ENCODE measurements around the gene UQCRHL.

The UQCRHL gene

GRCh38 chr1:15810073-15810472 is 2.6 kb upstream of the UQCRHL start:
- Histone ChIP-seq H3K27me3 (ENCODE audit: control insufficient read depth, insufficient read depth, low read length) (no peaks in the 10 kb centered on the region), H3K9ac (ENCODE audit: low read length) (no peak overlapping the region), H3K36me3 (ENCODE audit: control insufficient read depth, insufficient read depth, low read length) (no peaks in the 10 kb centered on the region), H3K4me1 (ENCODE audit: control insufficient read depth, insufficient read depth, low read length) (peaks cover 8% of the 10 kb centered on the region), H3K4me3 (ENCODE audit: low read depth, low read length) (no peak overlapping the region), H3K9me3 (ENCODE audit: control insufficient read depth, insufficient read depth, low read depth, low read length) (no peaks in the 10 kb centered on the region), H3K27ac (ENCODE audit: low read depth, low read length) (no peak overlapping the region)

DNA sequence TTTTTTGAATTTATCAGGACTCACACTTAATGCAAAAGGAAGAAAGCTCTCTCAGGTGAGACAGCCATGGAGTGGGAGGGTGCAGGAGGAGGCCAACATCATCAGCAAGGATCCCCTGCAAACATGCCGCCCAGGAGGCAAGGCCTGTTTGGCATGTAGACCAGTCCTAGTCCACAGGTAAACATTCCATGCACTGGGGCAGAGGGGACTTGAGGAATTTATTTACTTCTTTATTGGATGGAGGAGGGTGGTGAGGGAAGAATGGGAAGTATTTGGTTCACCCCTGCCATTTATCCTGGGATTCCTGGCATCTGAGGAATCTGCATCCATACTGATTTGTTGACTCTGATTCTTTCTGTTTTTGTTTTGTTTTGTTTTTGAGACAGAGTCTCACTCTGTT is 1.5 kb upstream of the UQCRHL start:
- Histone ChIP-seq H3K9ac (ENCODE audit: low read length) (no peak overlapping the region), H3K4me3 (ENCODE audit: low read depth, low read length) (no peak overlapping the region), H3K27me3 (ENCODE audit: control insufficient read depth, insufficient read depth, low read length) (no peaks in the 10 kb centered on the region), H3K36me3 (ENCODE audit: control insufficient read depth, insufficient read depth, low read length) (no peaks in the 10 kb centered on the region), H3K4me1 (ENCODE audit: control insufficient read depth, insufficient read depth, low read length) (peaks cover 8% of the 10 kb centered on the region), H3K27ac (ENCODE audit: low read depth, low read length) (no peak overlapping the region), H3K9me3 (ENCODE audit: control insufficient read depth, insufficient read depth, low read depth, low read length) (no peaks in the 10 kb centered on the region)

GRCh38 chr1:15807121-15807520 is 328 bp downstream of the UQCRHL start:
- Histone ChIP-seq H3K27me3 (ENCODE audit: control insufficient read depth, insufficient read depth, low read length) (no peaks in the 10 kb centered on the region), H3K36me3 (ENCODE audit: control insufficient read depth, insufficient read depth, low read length) (no peaks in the 10 kb centered on the region), H3K27ac (ENCODE audit: low read depth, low read length) (no peak overlapping the region), H3K4me1 (ENCODE audit: control insufficient read depth, insufficient read depth, low read length) (peaks cover 12% of the 10 kb centered on the region), H3K4me3 (ENCODE audit: low read depth, low read length) (no peak overlapping the region), H3K9me3 (ENCODE audit: control insufficient read depth, insufficient read depth, low read depth, low read length) (no peaks in the 10 kb centered on the region), H3K9ac (ENCODE audit: low read length) (no peak overlapping the region)

- H3K9me3 ChIP-seq (ENCODE audit: control insufficient read depth, insufficient read depth, low read depth, low read length): no peaks in the 10 kb centered on the region
- no peak overlapping the region for H3K4me3 ChIP-seq (ENCODE audit: low read depth, low read length)
- H3K4me1 ChIP-seq (ENCODE audit: control insufficient read depth, insufficient read depth, low read length): peaks cover 33% of the 10 kb centered on the region
- no peaks in the 10 kb centered on the region for H3K27me3 ChIP-seq (ENCODE audit: control insufficient read depth, insufficient read depth, low read length)
- H3K9ac ChIP-seq (ENCODE audit: low read length): no peak overlapping the region
- H3K27ac ChIP-seq (ENCODE audit: low read depth, low read length): no peak overlapping the region
- H3K36me3 ChIP-seq (ENCODE audit: control insufficient read depth, insufficient read depth, low read length): no peaks in the 10 kb centered on the region
Measured at GRCh38 chr1:15804060-15804459, 3.4 kb downstream of the UQCRHL start.

GRCh38 chr1:15803380-15803779 is 4.1 kb downstream of the UQCRHL start:
- no peak overlapping the region for H3K4me3 ChIP-seq (ENCODE audit: low read depth, low read length)
- H3K9me3 ChIP-seq (ENCODE audit: control insufficient read depth, insufficient read depth, low read depth, low read length): no peaks in the 10 kb centered on the region
- no peak overlapping the region for H3K27ac ChIP-seq (ENCODE audit: low read depth, low read length)
- no peaks in the 10 kb centered on the region for H3K36me3 ChIP-seq (ENCODE audit: control insufficient read depth, insufficient read depth, low read length)
- H3K9ac ChIP-seq (ENCODE audit: low read length): no peak overlapping the region
- H3K4me1 ChIP-seq (ENCODE audit: control insufficient read depth, insufficient read depth, low read length): peaks cover 30% of the 10 kb centered on the region
- H3K27me3 ChIP-seq (ENCODE audit: control insufficient read depth, insufficient read depth, low read length): no peaks in the 10 kb centered on the region

DNA sequence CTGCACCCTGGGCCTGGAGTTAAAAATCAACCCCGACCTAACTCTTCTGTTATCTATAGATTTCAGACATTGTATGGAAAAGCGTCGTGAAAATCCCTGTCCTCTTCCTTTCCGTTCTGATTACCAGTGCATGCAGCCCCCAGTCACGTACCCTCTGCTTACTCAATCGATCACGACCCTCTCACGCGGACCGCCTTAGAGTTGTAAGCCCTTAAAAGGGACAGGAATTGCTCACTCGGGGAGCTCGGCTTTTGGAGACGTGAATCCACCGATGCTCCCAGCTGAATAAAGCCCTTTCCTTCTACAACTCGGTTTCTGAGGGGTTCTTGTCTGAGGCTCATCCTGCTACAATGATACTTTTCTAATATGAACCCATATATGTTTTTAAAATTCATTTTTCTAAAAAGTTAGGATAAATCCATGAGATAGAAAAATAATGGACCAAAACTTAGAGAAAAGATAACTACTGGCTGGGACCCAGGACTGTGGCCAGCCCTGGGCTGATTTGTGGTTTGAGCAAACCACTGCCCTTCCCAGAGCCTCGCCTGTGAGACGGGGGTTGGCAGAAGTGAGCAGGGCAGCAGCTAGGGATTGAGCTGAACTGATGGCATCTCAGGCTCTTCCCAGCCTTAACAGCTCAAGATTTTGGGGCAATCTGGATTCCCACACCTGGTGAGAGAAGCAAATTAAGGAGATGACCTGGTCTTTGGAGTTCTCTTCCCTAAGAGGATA is 5.0 kb downstream of the UQCRHL start:
- Histone ChIP-seq H3K9ac (ENCODE audit: low read length) (no peak overlapping the region), H3K4me3 (ENCODE audit: low read depth, low read length) (no peak overlapping the region), H3K36me3 (ENCODE audit: control insufficient read depth, insufficient read depth, low read length) (no peaks in the 10 kb centered on the region), H3K9me3 (ENCODE audit: control insufficient read depth, insufficient read depth, low read depth, low read length) (no peaks in the 10 kb centered on the region), H3K4me1 (ENCODE audit: control insufficient read depth, insufficient read depth, low read length) (peaks cover 29% of the 10 kb centered on the region), H3K27me3 (ENCODE audit: control insufficient read depth, insufficient read depth, low read length) (no peaks in the 10 kb centered on the region), H3K27ac (ENCODE audit: low read depth, low read length) (no peak overlapping the region)

- Histone ChIP-seq H3K4me1 (ENCODE audit: control insufficient read depth, insufficient read depth, low read length) (peaks cover 29% of the 10 kb centered on the region), H3K9me3 (ENCODE audit: control insufficient read depth, insufficient read depth, low read depth, low read length) (no peaks in the 10 kb centered on the region), H3K9ac (ENCODE audit: low read length) (peak overlapping the region; percentile 18), H3K36me3 (ENCODE audit: control insufficient read depth, insufficient read depth, low read length) (no peaks in the 10 kb centered on the region), H3K27ac (ENCODE audit: low read depth, low read length) (peak overlapping the region; percentile 52; the same call in 1 of the 2 replicates), H3K4me3 (ENCODE audit: low read depth, low read length) (peak overlapping the region; percentile 5; the same call in 1 of the 2 replicates), H3K27me3 (ENCODE audit: control insufficient read depth, insufficient read depth, low read length) (no peaks in the 10 kb centered on the region)
Measured at GRCh38 chr1:15799928-15800835, 7.3 kb downstream of the UQCRHL start.

GRCh38 chr1:15799004-15799867 is 8.2 kb downstream of the UQCRHL start:
- Histone ChIP-seq H3K9ac (ENCODE audit: low read length) (peak overlapping the region; percentile 18), H3K27ac (ENCODE audit: low read depth, low read length) (peak overlapping the region; percentile 52; the same call in 1 of the 2 replicates), H3K4me3 (ENCODE audit: low read depth, low read length) (no peak overlapping the region), H3K4me1 (ENCODE audit: control insufficient read depth, insufficient read depth, low read length) (peaks cover 32% of the 10 kb centered on the region), H3K9me3 (ENCODE audit: control insufficient read depth, insufficient read depth, low read depth, low read length) (no peaks in the 10 kb centered on the region), H3K27me3 (ENCODE audit: control insufficient read depth, insufficient read depth, low read length) (no peaks in the 10 kb centered on the region), H3K36me3 (ENCODE audit: control insufficient read depth, insufficient read depth, low read length) (no peaks in the 10 kb centered on the region)

GRCh38 chr1:15797614-15798390 is 9.6 kb downstream of the UQCRHL start:
- Histone ChIP-seq H3K27ac (ENCODE audit: low read depth, low read length) (no peak overlapping the region), H3K4me1 (ENCODE audit: control insufficient read depth, insufficient read depth, low read length) (peaks cover 34% of the 10 kb centered on the region), H3K4me3 (ENCODE audit: low read depth, low read length) (no peak overlapping the region), H3K36me3 (ENCODE audit: control insufficient read depth, insufficient read depth, low read length) (no peaks in the 10 kb centered on the region), H3K9me3 (ENCODE audit: control insufficient read depth, insufficient read depth, low read depth, low read length) (no peaks in the 10 kb centered on the region), H3K9ac (ENCODE audit: low read length) (no peak overlapping the region), H3K27me3 (ENCODE audit: control insufficient read depth, insufficient read depth, low read length) (no peaks in the 10 kb centered on the region)

DNA sequence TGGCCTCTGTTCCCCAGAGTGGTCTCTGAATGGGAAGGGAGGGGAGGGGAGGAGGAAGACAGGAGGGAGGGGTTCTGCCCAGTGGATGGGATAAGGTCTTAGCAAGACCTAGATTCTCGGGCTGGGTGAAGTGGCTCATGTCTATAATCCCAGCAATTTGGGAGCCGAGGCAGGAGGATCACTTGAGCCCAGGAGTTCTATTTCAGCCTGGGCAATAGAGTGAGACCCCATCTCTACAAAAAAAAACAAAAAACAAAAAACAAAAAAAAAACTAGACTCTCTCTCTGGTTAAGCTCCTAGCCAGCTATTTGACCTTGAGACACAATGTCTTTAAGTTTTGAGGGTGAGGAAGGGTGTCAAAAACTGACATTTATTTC is 11.4 kb downstream of the UQCRHL start:
- Histone ChIP-seq H3K27me3 (ENCODE audit: control insufficient read depth, insufficient read depth, low read length) (no peaks in the 10 kb centered on the region), H3K4me1 (ENCODE audit: control insufficient read depth, insufficient read depth, low read length) (peaks cover 32% of the 10 kb centered on the region), H3K27ac (ENCODE audit: low read depth, low read length) (no peak overlapping the region), H3K9me3 (ENCODE audit: control insufficient read depth, insufficient read depth, low read depth, low read length) (no peaks in the 10 kb centered on the region), H3K4me3 (ENCODE audit: low read depth, low read length) (no peak overlapping the region), H3K9ac (ENCODE audit: low read length) (no peak overlapping the region), H3K36me3 (ENCODE audit: control insufficient read depth, insufficient read depth, low read length) (no peaks in the 10 kb centered on the region)

Measured in HUES6 (cell line).